Measurements from ENCODE around the gene DST. TPM values are rescaled to one million over a fixed set of nuclear protein-coding genes. Genes with fewer than 3 reads are reported as not detected.

The DST gene
- total and polyA plus RNA-seq, 2 donors (not counting 1 experiment from before 2014, with no cell fraction given) = 78.6 to 670 TPM

- H4K20me1 ChIP-seq (ENCODE audit: control insufficient read depth, extremely low read depth, insufficient read depth, low read length) = no peaks in the 10 kb centered on the region
- H3K4me3 ChIP-seq (replicated peaks in 1 of 4; ENCODE audit: control extremely low read depth in 1 of 4, insufficient read depth in 1 of 4, low read depth in 3 of 4, low read length in 4 of 4) = no peak overlapping the region
- H3K27me3 ChIP-seq (ENCODE audit: control insufficient read depth, insufficient read depth, low read length) = no peaks in the 10 kb centered on the region
- no peak overlapping the region for H2AFZ ChIP-seq (ENCODE audit: low read length)
- peaks cover 7% of the 10 kb centered on the region for H3K36me3 ChIP-seq (ENCODE audit: control insufficient read depth, insufficient read depth, low read length)
- H3K9ac ChIP-seq (ENCODE audit: insufficient read depth, low read length) = no peak overlapping the region
- H3K27ac ChIP-seq (ENCODE audit: insufficient read depth, low read length) = no peak overlapping the region
- no peaks in the 10 kb centered on the region for H3K4me1 ChIP-seq (ENCODE audit: control insufficient read depth, extremely low read depth, insufficient read depth, low read length)
- H3K9me3 ChIP-seq (ENCODE audit: control insufficient read depth, insufficient read depth, low read depth, low read length) = no peaks in the 10 kb centered on the region
- TF ChIP-seq EZH2 (IDR thresholded peaks at IDR 0.05; ENCODE audit: low read length, missing control alignments) (no peak), CTCF (conservative IDR thresholded peaks at IDR 0.05 in 1 of 2, IDR thresholded peaks at IDR 0.05 in 1 of 2; ENCODE audit: low read depth in 1 of 2, low read length in 2 of 2) (no peak)
- H3K79me2 ChIP-seq (ENCODE audit: control insufficient read depth, insufficient read depth, low read length) = no peaks in the 10 kb centered on the region
- DNase-seq (ENCODE audit: low read depth in 2 of 2) = peak; percentile 15 to 39
- no peak overlapping the region for H3K4me2 ChIP-seq (ENCODE audit: extremely low read depth, insufficient read depth, low read length)
Observed at GRCh38 chr6:56625356-56625755, 17.3 kb downstream of the DST start.

- no peak overlapping the region for H3K4me2 ChIP-seq (ENCODE audit: extremely low read depth, insufficient read depth, low read length)
- no peaks in the 10 kb centered on the region for H3K4me1 ChIP-seq (ENCODE audit: control insufficient read depth, extremely low read depth, insufficient read depth, low read length)
- no peaks in the 10 kb centered on the region for H4K20me1 ChIP-seq (ENCODE audit: control insufficient read depth, extremely low read depth, insufficient read depth, low read length)
- H3K4me3 ChIP-seq (replicated peaks in 1 of 4; ENCODE audit: control extremely low read depth in 1 of 4, insufficient read depth in 1 of 4, low read depth in 3 of 4, low read length in 4 of 4) = no peak overlapping the region
- TF ChIP-seq EZH2 (IDR thresholded peaks at IDR 0.05; ENCODE audit: low read length, missing control alignments) = no peak
- TF ChIP-seq CTCF (conservative IDR thresholded peaks at IDR 0.05 in 1 of 2, IDR thresholded peaks at IDR 0.05 in 1 of 2; ENCODE audit: low read depth in 1 of 2, low read length in 2 of 2) = no peak
- H3K9ac ChIP-seq (ENCODE audit: insufficient read depth, low read length) = no peak overlapping the region
- H3K27ac ChIP-seq (ENCODE audit: insufficient read depth, low read length) = no peak overlapping the region
- H3K36me3 ChIP-seq (ENCODE audit: control insufficient read depth, insufficient read depth, low read length) = peaks cover 10% of the 10 kb centered on the region
- no peaks in the 10 kb centered on the region for H3K9me3 ChIP-seq (ENCODE audit: control insufficient read depth, insufficient read depth, low read depth, low read length)
- H3K27me3 ChIP-seq (ENCODE audit: control insufficient read depth, insufficient read depth, low read length) = no peaks in the 10 kb centered on the region
- no peak for DNase-seq (ENCODE audit: low read depth in 2 of 2)
- H3K79me2 ChIP-seq (ENCODE audit: control insufficient read depth, insufficient read depth, low read length) = no peaks in the 10 kb centered on the region
- H2AFZ ChIP-seq (ENCODE audit: low read length) = no peak overlapping the region
Observed at GRCh38 chr6:56624728-56625069, 18.0 kb downstream of the DST start.

GRCh38 chr6:56624046-56624727, 18.5 kb downstream of the DST start:
- Histone ChIP-seq H4K20me1 (ENCODE audit: control insufficient read depth, extremely low read depth, insufficient read depth, low read length) (no peaks in the 10 kb centered on the region), H3K27me3 (ENCODE audit: control insufficient read depth, insufficient read depth, low read length) (no peaks in the 10 kb centered on the region), H3K9me3 (ENCODE audit: control insufficient read depth, insufficient read depth, low read depth, low read length) (no peaks in the 10 kb centered on the region), H3K27ac (ENCODE audit: insufficient read depth, low read length) (no peak overlapping the region), H2AFZ (ENCODE audit: low read length) (no peak overlapping the region), H3K79me2 (ENCODE audit: control insufficient read depth, insufficient read depth, low read length) (no peaks in the 10 kb centered on the region), H3K36me3 (ENCODE audit: control insufficient read depth, insufficient read depth, low read length) (peaks cover 10% of the 10 kb centered on the region), H3K4me3 (replicated peaks in 1 of 4; ENCODE audit: control extremely low read depth in 1 of 4, insufficient read depth in 1 of 4, low read depth in 3 of 4, low read length in 4 of 4) (no peak overlapping the region), H3K9ac (ENCODE audit: insufficient read depth, low read length) (no peak overlapping the region), H3K4me1 (ENCODE audit: control insufficient read depth, extremely low read depth, insufficient read depth, low read length) (no peaks in the 10 kb centered on the region), H3K4me2 (ENCODE audit: extremely low read depth, insufficient read depth, low read length) (no peak overlapping the region)
- DNase-seq (ENCODE audit: low read depth in 2 of 2) = peak in 1 of 2 donors; percentile 6
- no peak for TF ChIP-seq EZH2 (IDR thresholded peaks at IDR 0.05; ENCODE audit: low read length, missing control alignments)
- no peak for TF ChIP-seq CTCF (conservative IDR thresholded peaks at IDR 0.05 in 1 of 2, IDR thresholded peaks at IDR 0.05 in 1 of 2; ENCODE audit: low read depth in 1 of 2, low read length in 2 of 2)
